NCI-H2196 (cell line): ENCODE data around the gene HAP1.

Source experiments
- DNase-seq: peaks from one replicate; lab custom pipeline; 2025; ENCODE audit not compliant: unreplicated experiment; lab: John Stamatoyannopoulos, UW

HAP1 gene

GRCh38 chr17:41763327-41763726 is 28.9 kb upstream of the HAP1 start:
- no peak for DNase-seq

GRCh38 chr17:41762841-41763240 is 28.4 kb upstream of the HAP1 start:
- no peak for DNase-seq

GRCh38 chr17:41762391-41762790 is 27.9 kb upstream of the HAP1 start:
- no peak for DNase-seq

GRCh38 chr17:41760878-41761277 is 26.4 kb upstream of the HAP1 start:
- DNase-seq: no peak

GRCh38 chr17:41758601-41759000 is 24.2 kb upstream of the HAP1 start:
- DNase-seq: no peak

GRCh38 chr17:41754066-41754465 is 19.6 kb upstream of the HAP1 start:
- DNase-seq: no peak

- no peak for DNase-seq
Measured at GRCh38 chr17:41751288-41751687, 16.8 kb upstream of the HAP1 start.

- no peak for DNase-seq
Measured at GRCh38 chr17:41750862-41751261, 16.4 kb upstream of the HAP1 start.

- no peak for DNase-seq
Measured at GRCh38 chr17:41748275-41748674, 13.8 kb upstream of the HAP1 start.

GRCh38 chr17:41741709-41742108 is 7.3 kb upstream of the HAP1 start:
- no peak for DNase-seq

GRCh38 chr17:41740506-41740905 is 6.1 kb upstream of the HAP1 start:
- DNase-seq: no peak

GRCh38 chr17:41739661-41740352 is 5.4 kb upstream of the HAP1 start:
- DNase-seq: no peak

- DNase-seq: no peak
Measured at GRCh38 chr17:41738801-41739112, 4.3 kb upstream of the HAP1 start.

GRCh38 chr17:41738077-41738800 is 3.8 kb upstream of the HAP1 start:
- peak; percentile 65 for DNase-seq

- no peak for DNase-seq
Measured at GRCh38 chr17:41737680-41738023, 3.2 kb upstream of the HAP1 start.

GRCh38 chr17:41736983-41737679 is 2.7 kb upstream of the HAP1 start:
- no peak for DNase-seq

GRCh38 chr17:41735744-41736143 is 1.3 kb upstream of the HAP1 start:
- no peak for DNase-seq

- DNase-seq: no peak
Measured at GRCh38 chr17:41734949-41735313, 488 bp upstream of the HAP1 start.

GRCh38 chr17:41733348-41734138 is 900 bp downstream of the HAP1 start:
- DNase-seq: no peak

GRCh38 chr17:41731836-41732235 is 2.6 kb downstream of the HAP1 start:
- DNase-seq: no peak

- no peak for DNase-seq
Measured at GRCh38 chr17:41730479-41730878, 4.0 kb downstream of the HAP1 start.

- DNase-seq: no peak
Measured at GRCh38 chr17:41728056-41728455, 6.4 kb downstream of the HAP1 start.
